B cell (primary cell): ENCODE measurements around the gene GLP2R. TPM values are rescaled to one million over a fixed set of nuclear protein-coding genes. Genes with fewer than 3 reads are reported as not detected.

Source experiments
- ATAC-seq: fragments of 200-7000 bp; cut with Tn5 transposase; one replicate; pipeline ENCODE4 v1.10.0; 2021; ENCODE audit warnings: low read depth, mild to moderate bottlenecking, moderate number of reproducible peaks, moderate library complexity
- CTCF ChIA-PET: fragments of 350-600 bp; sonication (Branson Sonifier 250); formaldehyde crosslinking; loops from one replicate; lab custom pipeline; 2021; ENCODE audit warnings: antibody characterized with exemption, inconsistent platforms; lab: Charles Lee
- POLR2A ChIA-PET: fragments of 350-600 bp; sonication (Branson Sonifier 250); formaldehyde crosslinking; loops from one replicate; lab custom pipeline; 2021; ENCODE audit warnings: antibody characterized with exemption; lab: Charles Lee
- DNase-seq: peaks from one replicate; pipeline ENCODE4 v3.0.0; 2013
- H2AFZ ChIP-seq: 2 replicates; pipeline ENCODE4 v1.6.1; 2012; ENCODE audit warnings: mild to moderate bottlenecking, low read depth, low read length; ENCODE audit not compliant: insufficient read depth, poor library complexity, severe bottlenecking
- H3K27ac ChIP-seq, 2 donors: 1 replicate in 1 of 2; 2 replicates in 1 of 2; pipeline ENCODE4 v1.5.1; 2012 to 2013; ENCODE audit warnings: low read length in 2 of 2, mild to moderate bottlenecking in 2 of 2, moderate library complexity in 1 of 2
- H3K27me3 ChIP-seq, 4 experiments: fragments of 200-600 bp in 1 of 4; sonication (generic) in 1 of 4; replicated peaks in 1 of 4; 1 replicate in 2 of 4; 2 replicates in 2 of 4; pipeline versions ENCODE4 v1.6.1 to v1.7.0; 2013 to 2016; ENCODE audit warnings: low read length in 3 of 4, mild to moderate bottlenecking in 2 of 4, mixed read lengths in 1 of 4, moderate library complexity in 1 of 4; ENCODE audit not compliant: insufficient read depth in 4 of 4, control insufficient read depth in 3 of 4; ENCODE audit errors: control extremely low read depth in 1 of 4
- H3K36me3 ChIP-seq, 2 experiments: replicated peaks in 1 of 2; 1 replicate in 1 of 2; 2 replicates in 1 of 2; pipeline versions ENCODE4 v1.6.1 to v1.7.1; 2013; ENCODE audit warnings: low read length in 1 of 2; ENCODE audit not compliant: insufficient read depth in 2 of 2, control insufficient read depth in 1 of 2; ENCODE audit errors: control extremely low read depth in 1 of 2, extremely low read depth in 1 of 2
- H3K4me1 ChIP-seq, 2 donors: fragments of 200-600 bp in 1 of 2; sonication (generic) in 1 of 2; 1 replicate in 1 of 2; 2 replicates in 1 of 2; pipeline versions ENCODE4 v1.5.1 to v1.6.1; 2013 to 2017; ENCODE audit warnings: low read length in 2 of 2; ENCODE audit not compliant: control insufficient read depth in 2 of 2, insufficient read depth in 2 of 2
- H3K4me2 ChIP-seq: replicated peaks from 2 replicates; pipeline ENCODE3; 2012; ENCODE audit warnings: mild to moderate bottlenecking, low read depth, low read length; ENCODE audit not compliant: poor library complexity, severe bottlenecking
- H3K4me3 ChIP-seq, 5 experiments: fragments of 200-600 bp in 1 of 5; sonication (generic) in 1 of 5; 1 replicate in 3 of 5; 2 replicates in 2 of 5; pipeline versions ENCODE4 v1.5.1 to v1.7.0; 2011 to 2016; ENCODE audit warnings: low read length in 4 of 5, mild to moderate bottlenecking in 4 of 5, low read depth in 2 of 5, control low read depth in 1 of 5, moderate library complexity in 1 of 5; ENCODE audit not compliant: insufficient read depth in 1 of 5; ENCODE audit errors: control extremely low read depth in 1 of 5, extremely low read depth in 1 of 5
- H3K79me2 ChIP-seq: fragments of 200-600 bp; sonication (generic); one replicate; pipeline ENCODE4 v1.6.0; 2016; ENCODE audit warnings: low read length; ENCODE audit not compliant: control insufficient read depth, insufficient read depth
- H3K9ac ChIP-seq: fragments of 200-600 bp; sonication (generic); 2 replicates; pipeline ENCODE4 v1.6.1; 2017; ENCODE audit warnings: mild to moderate bottlenecking, low read length, moderate library complexity
- H3K9me3 ChIP-seq, 3 donors: one replicate each; pipeline versions ENCODE4 v1.6.1 to v1.7.1; 2013; ENCODE audit warnings: low read length in 2 of 3; ENCODE audit not compliant: control insufficient read depth in 2 of 3, insufficient read depth in 1 of 3; ENCODE audit errors: control extremely low read depth in 1 of 3
- H4K20me1 ChIP-seq: 2 replicates; pipeline ENCODE4 v1.6.0; 2012; ENCODE audit warnings: mild to moderate bottlenecking, low read length; ENCODE audit not compliant: insufficient read depth, control insufficient read depth, poor library complexity, severe bottlenecking
- H3K27ac Mint-ChIP-seq: one replicate; pipeline ENCODE4 v1.8.0; 2021; ENCODE audit warnings: mixed read lengths
- H3K27me3 Mint-ChIP-seq: one replicate; pipeline ENCODE4 v1.8.0; 2021; ENCODE audit warnings: mixed read lengths
- H3K4me1 Mint-ChIP-seq: one replicate; pipeline ENCODE4 v1.8.0; 2021; ENCODE audit warnings: mixed read lengths
- H3K4me3 Mint-ChIP-seq: one replicate; pipeline ENCODE4 v1.8.0; 2021; ENCODE audit warnings: mixed read lengths
- H3K9me3 Mint-ChIP-seq: one replicate; pipeline ENCODE4 v1.8.0; 2022; ENCODE audit warnings: mixed read lengths; ENCODE audit not compliant: insufficient read depth
- EZH2 ChIP-seq: IDR thresholded peaks from 2 replicates; pipeline ENCODE4 v1.6.1; 2012; ENCODE audit warnings: borderline replicate concordance, low read depth, mild to moderate bottlenecking, moderate library complexity, low read length; ENCODE audit not compliant: insufficient read depth, poor library complexity, severe bottlenecking
- WGBS: methylation state at CpG from one replicate; pipeline ENCODE4 v1.1.5; 2013; ENCODE audit warnings: missing lambda C conversion rate; ENCODE audit not compliant: insufficient coverage; 5-methylcytosine and 5-hydroxymethylcytosine counted together
- intact Hi-C: fragments of 100-400 bp; cut with micrococcal nuclease; formaldehyde crosslinking; loops from one replicate; pipeline ENCODE4 v1.10.0; 2022
- polyA plus RNA-seq: library from polyadenylated mRNA; depleted of rRNA; stranded (reverse); fragments of >200 nt; gene quantifications from 2 replicates; pipeline ENCODE4 v1.2.3, GENCODE V29; 2012
- total RNA-seq, 2 donors: library from RNA; stranded (reverse); fragments of 120-200 nt in 1 of 2; gene quantifications; 1 replicate in 1 of 2; 2 replicates in 1 of 2; pipeline versions ENCODE4 v1.2.3 to v1.2.4, GENCODE V29; 2013 to 2022
- TF ChIP-seq, protein P1 (sequence below): fragments of 200-600 bp; IDR thresholded peaks from one replicate; pipeline ENCODE4 v1.8.0; 2022; ENCODE audit warnings: antibody characterized with exemption, mild to moderate bottlenecking

Gene GLP2R
- total and polyA plus RNA-seq, 2 donors (not counting 1 experiment from before 2014, with no cell fraction given), result not detected

DNA sequence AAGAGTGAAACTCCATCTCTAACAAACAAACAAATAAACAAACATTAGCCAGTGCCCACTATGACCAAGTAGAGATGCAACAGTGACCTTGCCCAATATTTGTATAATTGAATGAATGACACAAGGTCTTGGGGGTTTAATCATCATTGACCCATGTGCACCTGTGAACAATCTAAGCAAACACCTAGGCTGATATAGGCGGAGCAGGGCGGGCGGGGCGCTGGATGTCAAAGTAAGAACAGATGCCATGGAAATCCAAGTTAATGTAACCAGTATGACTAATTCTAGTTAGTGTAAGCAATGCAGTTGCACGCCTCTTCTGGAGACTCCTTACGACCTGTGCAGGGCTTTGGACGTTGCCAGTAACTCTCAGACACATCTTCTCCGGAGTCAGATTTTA is 61.8 kb downstream of the GLP2R start:
- no peak for ATAC-seq
- peaks cover 1 to 10% (median 3%) of the 10 kb centered on the region in 3 donors for H3K9me3 ChIP-seq
- no peaks in the 10 kb centered on the region for H3K4me1 Mint-ChIP-seq
- no peak overlapping the region for H3K9ac ChIP-seq
- no peaks in the 10 kb centered on the region for H3K4me1 ChIP-seq
- no peak for DNase-seq
- peaks cover 0 to 2% (median 0%) of the 10 kb centered on the region in 4 experiments for H3K27me3 ChIP-seq
- no peaks in the 10 kb centered on the region for H4K20me1 ChIP-seq
- H3K27ac ChIP-seq, result no peak overlapping the region
- H3K36me3 ChIP-seq, result no peaks in the 10 kb centered on the region
- WGBS, result 79% methylated on average over 7 of the region's 8 CpGs
- intact Hi-C loops, result no loop called here
- H3K79me2 ChIP-seq, result no peaks in the 10 kb centered on the region
- no peak overlapping the region for H3K4me3 Mint-ChIP-seq
- no peak for TF ChIP-seq EZH2
- TF ChIP-seq, protein P1, sequence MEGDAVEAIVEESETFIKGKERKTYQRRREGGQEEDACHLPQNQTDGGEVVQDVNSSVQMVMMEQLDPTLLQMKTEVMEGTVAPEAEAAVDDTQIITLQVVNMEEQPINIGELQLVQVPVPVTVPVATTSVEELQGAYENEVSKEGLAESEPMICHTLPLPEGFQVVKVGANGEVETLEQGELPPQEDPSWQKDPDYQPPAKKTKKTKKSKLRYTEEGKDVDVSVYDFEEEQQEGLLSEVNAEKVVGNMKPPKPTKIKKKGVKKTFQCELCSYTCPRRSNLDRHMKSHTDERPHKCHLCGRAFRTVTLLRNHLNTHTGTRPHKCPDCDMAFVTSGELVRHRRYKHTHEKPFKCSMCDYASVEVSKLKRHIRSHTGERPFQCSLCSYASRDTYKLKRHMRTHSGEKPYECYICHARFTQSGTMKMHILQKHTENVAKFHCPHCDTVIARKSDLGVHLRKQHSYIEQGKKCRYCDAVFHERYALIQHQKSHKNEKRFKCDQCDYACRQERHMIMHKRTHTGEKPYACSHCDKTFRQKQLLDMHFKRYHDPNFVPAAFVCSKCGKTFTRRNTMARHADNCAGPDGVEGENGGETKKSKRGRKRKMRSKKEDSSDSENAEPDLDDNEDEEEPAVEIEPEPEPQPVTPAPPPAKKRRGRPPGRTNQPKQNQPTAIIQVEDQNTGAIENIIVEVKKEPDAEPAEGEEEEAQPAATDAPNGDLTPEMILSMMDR, result no peak
- H3K4me3 ChIP-seq, result no peak overlapping the region
- H2AFZ ChIP-seq, result no peak overlapping the region
- ChIA-PET POLR2A (no interaction called here), CTCF (no interaction called here)
- H3K9me3 Mint-ChIP-seq, result peaks cover 2% of the 10 kb centered on the region
- H3K4me2 ChIP-seq, result no peak overlapping the region
- no peak overlapping the region for H3K27ac Mint-ChIP-seq
- peaks cover 4% of the 10 kb centered on the region for H3K27me3 Mint-ChIP-seq

DNA sequence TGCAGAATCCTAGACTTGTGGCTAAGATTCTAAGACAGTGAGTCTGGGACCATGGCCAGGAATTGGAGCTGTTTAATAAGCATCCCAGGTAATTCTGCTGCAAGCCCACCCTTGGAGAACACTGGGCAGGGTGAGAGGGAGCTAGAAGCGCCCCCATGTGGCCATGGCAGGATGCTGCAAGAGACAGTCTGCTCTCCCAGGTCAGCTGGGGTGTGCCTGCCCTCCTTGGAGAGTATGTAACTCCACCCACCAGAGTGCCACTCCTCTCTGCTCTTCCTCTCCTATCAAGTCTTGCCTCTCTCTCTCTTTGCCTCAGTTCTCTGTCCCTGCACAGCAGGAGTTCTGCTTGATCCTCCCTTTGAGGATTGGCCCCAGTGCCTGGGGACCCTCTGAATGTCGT is 64.4 kb downstream of the GLP2R start:
- POLR2A ChIA-PET, result no interaction called here
- Mint-ChIP-seq H3K9me3 (no peaks in the 10 kb centered on the region), H3K4me1 (no peaks in the 10 kb centered on the region), H3K27me3 (peaks cover 8% of the 10 kb centered on the region), H3K27ac (no peak overlapping the region), H3K4me3 (no peak overlapping the region)
- intact Hi-C loops, result no loop called here
- no peak overlapping the region for H3K4me3 ChIP-seq
- no peaks in the 10 kb centered on the region for H4K20me1 ChIP-seq
- H3K36me3 ChIP-seq, result no peaks in the 10 kb centered on the region
- H3K4me1 ChIP-seq, result no peaks in the 10 kb centered on the region
- H3K9me3 ChIP-seq, result peaks cover 0 to 1% (median 0%) of the 10 kb centered on the region in 3 donors
- WGBS, result 29% methylated on average over 2 of the region's 2 CpGs
- no peak overlapping the region for H3K9ac ChIP-seq
- no peak for ATAC-seq
- TF ChIP-seq EZH2, result no peak
- TF ChIP-seq, protein P1, result peak; percentile 11
- CTCF ChIA-PET, result interaction anchor here (1.0 kb wide), 1 partner anchor 728 kb away, joined by 3 read pairs; no protein-coding TSS in a partner anchor
- no peak overlapping the region for H3K27ac ChIP-seq
- no peak for DNase-seq
- H3K4me2 ChIP-seq, result no peak overlapping the region
- peaks cover 0 to 2% (median 0%) of the 10 kb centered on the region in 4 experiments for H3K27me3 ChIP-seq
- H3K79me2 ChIP-seq, result no peaks in the 10 kb centered on the region
- no peak overlapping the region for H2AFZ ChIP-seq
